B cell (primary cell): Measurements from ENCODE around the gene FRMD4A. TPM values are rescaled to one million over a fixed set of nuclear protein-coding genes. Genes with fewer than 3 reads are reported as not detected.

Experiments used
- ATAC-seq: fragments of 200-7000 bp; cut with Tn5 transposase; one replicate; pipeline ENCODE4 v1.10.0; 2021; ENCODE audit warnings: low read depth, mild to moderate bottlenecking, moderate number of reproducible peaks, moderate library complexity
- CTCF ChIA-PET: fragments of 350-600 bp; sonication (Branson Sonifier 250); formaldehyde crosslinking; loops from one replicate; lab custom pipeline; 2021; ENCODE audit warnings: antibody characterized with exemption, inconsistent platforms; lab: Charles Lee
- POLR2A ChIA-PET: fragments of 350-600 bp; sonication (Branson Sonifier 250); formaldehyde crosslinking; loops from one replicate; lab custom pipeline; 2021; ENCODE audit warnings: antibody characterized with exemption; lab: Charles Lee
- DNase-seq: peaks from one replicate; pipeline ENCODE4 v3.0.0; 2013
- H2AFZ ChIP-seq: 2 replicates; pipeline ENCODE4 v1.6.1; 2012; ENCODE audit warnings: mild to moderate bottlenecking, low read depth, low read length; ENCODE audit not compliant: insufficient read depth, poor library complexity, severe bottlenecking
- H3K27ac ChIP-seq, 2 donors: 1 replicate in 1 of 2; 2 replicates in 1 of 2; pipeline ENCODE4 v1.5.1; 2012 to 2013; ENCODE audit warnings: low read length in 2 of 2, mild to moderate bottlenecking in 2 of 2, moderate library complexity in 1 of 2
- H3K27me3 ChIP-seq, 4 experiments: fragments of 200-600 bp in 1 of 4; sonication (generic) in 1 of 4; replicated peaks in 1 of 4; 1 replicate in 2 of 4; 2 replicates in 2 of 4; pipeline versions ENCODE4 v1.6.1 to v1.7.0; 2013 to 2016; ENCODE audit warnings: low read length in 3 of 4, mild to moderate bottlenecking in 2 of 4, mixed read lengths in 1 of 4, moderate library complexity in 1 of 4; ENCODE audit not compliant: insufficient read depth in 4 of 4, control insufficient read depth in 3 of 4; ENCODE audit errors: control extremely low read depth in 1 of 4
- H3K36me3 ChIP-seq, 2 experiments: replicated peaks in 1 of 2; 1 replicate in 1 of 2; 2 replicates in 1 of 2; pipeline versions ENCODE4 v1.6.1 to v1.7.1; 2013; ENCODE audit warnings: low read length in 1 of 2; ENCODE audit not compliant: insufficient read depth in 2 of 2, control insufficient read depth in 1 of 2; ENCODE audit errors: control extremely low read depth in 1 of 2, extremely low read depth in 1 of 2
- H3K4me1 ChIP-seq, 2 donors: fragments of 200-600 bp in 1 of 2; sonication (generic) in 1 of 2; 1 replicate in 1 of 2; 2 replicates in 1 of 2; pipeline versions ENCODE4 v1.5.1 to v1.6.1; 2013 to 2017; ENCODE audit warnings: low read length in 2 of 2; ENCODE audit not compliant: control insufficient read depth in 2 of 2, insufficient read depth in 2 of 2
- H3K4me2 ChIP-seq: replicated peaks from 2 replicates; pipeline ENCODE3; 2012; ENCODE audit warnings: mild to moderate bottlenecking, low read depth, low read length; ENCODE audit not compliant: poor library complexity, severe bottlenecking
- H3K4me3 ChIP-seq, 5 experiments: fragments of 200-600 bp in 1 of 5; sonication (generic) in 1 of 5; 1 replicate in 3 of 5; 2 replicates in 2 of 5; pipeline versions ENCODE4 v1.5.1 to v1.7.0; 2011 to 2016; ENCODE audit warnings: low read length in 4 of 5, mild to moderate bottlenecking in 4 of 5, low read depth in 2 of 5, control low read depth in 1 of 5, moderate library complexity in 1 of 5; ENCODE audit not compliant: insufficient read depth in 1 of 5; ENCODE audit errors: control extremely low read depth in 1 of 5, extremely low read depth in 1 of 5
- H3K79me2 ChIP-seq: fragments of 200-600 bp; sonication (generic); one replicate; pipeline ENCODE4 v1.6.0; 2016; ENCODE audit warnings: low read length; ENCODE audit not compliant: control insufficient read depth, insufficient read depth
- H3K9ac ChIP-seq: fragments of 200-600 bp; sonication (generic); 2 replicates; pipeline ENCODE4 v1.6.1; 2017; ENCODE audit warnings: mild to moderate bottlenecking, low read length, moderate library complexity
- H3K9me3 ChIP-seq, 3 donors: one replicate each; pipeline versions ENCODE4 v1.6.1 to v1.7.1; 2013; ENCODE audit warnings: low read length in 2 of 3; ENCODE audit not compliant: control insufficient read depth in 2 of 3, insufficient read depth in 1 of 3; ENCODE audit errors: control extremely low read depth in 1 of 3
- H4K20me1 ChIP-seq: 2 replicates; pipeline ENCODE4 v1.6.0; 2012; ENCODE audit warnings: mild to moderate bottlenecking, low read length; ENCODE audit not compliant: insufficient read depth, control insufficient read depth, poor library complexity, severe bottlenecking
- H3K27ac Mint-ChIP-seq: one replicate; pipeline ENCODE4 v1.8.0; 2021; ENCODE audit warnings: mixed read lengths
- H3K27me3 Mint-ChIP-seq: one replicate; pipeline ENCODE4 v1.8.0; 2021; ENCODE audit warnings: mixed read lengths
- H3K4me1 Mint-ChIP-seq: one replicate; pipeline ENCODE4 v1.8.0; 2021; ENCODE audit warnings: mixed read lengths
- H3K4me3 Mint-ChIP-seq: one replicate; pipeline ENCODE4 v1.8.0; 2021; ENCODE audit warnings: mixed read lengths
- H3K9me3 Mint-ChIP-seq: one replicate; pipeline ENCODE4 v1.8.0; 2022; ENCODE audit warnings: mixed read lengths; ENCODE audit not compliant: insufficient read depth
- EZH2 ChIP-seq: IDR thresholded peaks from 2 replicates; pipeline ENCODE4 v1.6.1; 2012; ENCODE audit warnings: borderline replicate concordance, low read depth, mild to moderate bottlenecking, moderate library complexity, low read length; ENCODE audit not compliant: insufficient read depth, poor library complexity, severe bottlenecking
- WGBS: methylation state at CpG from one replicate; pipeline ENCODE4 v1.1.5; 2013; ENCODE audit warnings: missing lambda C conversion rate; ENCODE audit not compliant: insufficient coverage; 5-methylcytosine and 5-hydroxymethylcytosine counted together
- intact Hi-C: fragments of 100-400 bp; cut with micrococcal nuclease; formaldehyde crosslinking; loops from one replicate; pipeline ENCODE4 v1.10.0; 2022
- polyA plus RNA-seq: library from polyadenylated mRNA; depleted of rRNA; stranded (reverse); fragments of >200 nt; gene quantifications from 2 replicates; pipeline ENCODE4 v1.2.3, GENCODE V29; 2012
- total RNA-seq, 2 donors: library from RNA; stranded (reverse); fragments of 120-200 nt in 1 of 2; gene quantifications; 1 replicate in 1 of 2; 2 replicates in 1 of 2; pipeline versions ENCODE4 v1.2.3 to v1.2.4, GENCODE V29; 2013 to 2022
- TF ChIP-seq, protein P1 (sequence below): fragments of 200-600 bp; IDR thresholded peaks from one replicate; pipeline ENCODE4 v1.8.0; 2022; ENCODE audit warnings: antibody characterized with exemption, mild to moderate bottlenecking

The FRMD4A gene
- total and polyA plus RNA-seq, 2 donors (not counting 1 experiment from before 2014, with no cell fraction given) = 0.76 to 3.4 TPM

DNA sequence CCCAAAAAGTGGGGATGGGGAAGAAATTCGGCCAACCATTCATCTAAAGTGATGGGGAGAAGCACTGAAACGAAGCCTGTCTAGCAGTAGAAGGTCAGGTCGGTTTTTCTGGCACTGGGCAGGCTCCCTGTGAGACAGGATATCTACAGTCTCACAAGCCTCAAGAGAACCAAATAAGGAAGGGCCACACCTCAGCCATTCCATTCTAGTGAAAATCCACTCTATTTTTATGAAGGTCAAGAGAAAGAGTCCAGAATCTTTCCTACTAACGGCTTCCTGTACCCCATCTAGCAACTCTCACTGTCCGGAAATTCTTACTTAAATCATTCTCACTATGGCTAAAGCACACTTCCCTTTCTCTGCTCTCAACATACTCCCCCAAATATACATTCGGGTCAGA is 476.9 kb downstream of the FRMD4A start:
- 13% methylated on average over 3 of the region's 6 CpGs for WGBS
- H3K4me1 Mint-ChIP-seq = peaks cover 7% of the 10 kb centered on the region
- Histone ChIP-seq H3K9me3 (peaks cover 0 to 6% (median 0%) of the 10 kb centered on the region in 3 donors), H3K36me3 (no peaks in the 10 kb centered on the region), H3K4me3 (no peak overlapping the region), H3K4me1 (peaks cover 6 to 9% of the 10 kb centered on the region in 2 donors), H2AFZ (no peak overlapping the region), H3K27me3 (no peaks in the 10 kb centered on the region), H3K9ac (no peak overlapping the region), H3K79me2 (no peaks in the 10 kb centered on the region), H3K4me2 (peak overlapping the region; percentile 32), H4K20me1 (no peaks in the 10 kb centered on the region), H3K27ac (no peak overlapping the region)
- peaks cover 21% of the 10 kb centered on the region for H3K27me3 Mint-ChIP-seq
- intact Hi-C loops = no loop called here
- H3K27ac Mint-ChIP-seq = no peak overlapping the region
- DNase-seq (no peak), ATAC-seq (no peak)
- TF ChIP-seq, protein P1, sequence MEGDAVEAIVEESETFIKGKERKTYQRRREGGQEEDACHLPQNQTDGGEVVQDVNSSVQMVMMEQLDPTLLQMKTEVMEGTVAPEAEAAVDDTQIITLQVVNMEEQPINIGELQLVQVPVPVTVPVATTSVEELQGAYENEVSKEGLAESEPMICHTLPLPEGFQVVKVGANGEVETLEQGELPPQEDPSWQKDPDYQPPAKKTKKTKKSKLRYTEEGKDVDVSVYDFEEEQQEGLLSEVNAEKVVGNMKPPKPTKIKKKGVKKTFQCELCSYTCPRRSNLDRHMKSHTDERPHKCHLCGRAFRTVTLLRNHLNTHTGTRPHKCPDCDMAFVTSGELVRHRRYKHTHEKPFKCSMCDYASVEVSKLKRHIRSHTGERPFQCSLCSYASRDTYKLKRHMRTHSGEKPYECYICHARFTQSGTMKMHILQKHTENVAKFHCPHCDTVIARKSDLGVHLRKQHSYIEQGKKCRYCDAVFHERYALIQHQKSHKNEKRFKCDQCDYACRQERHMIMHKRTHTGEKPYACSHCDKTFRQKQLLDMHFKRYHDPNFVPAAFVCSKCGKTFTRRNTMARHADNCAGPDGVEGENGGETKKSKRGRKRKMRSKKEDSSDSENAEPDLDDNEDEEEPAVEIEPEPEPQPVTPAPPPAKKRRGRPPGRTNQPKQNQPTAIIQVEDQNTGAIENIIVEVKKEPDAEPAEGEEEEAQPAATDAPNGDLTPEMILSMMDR = no peak
- TF ChIP-seq EZH2 = no peak
- H3K9me3 Mint-ChIP-seq = no peaks in the 10 kb centered on the region
- ChIA-PET POLR2A (no interaction called here), CTCF (no interaction called here)
- H3K4me3 Mint-ChIP-seq = no peak overlapping the region

DNA sequence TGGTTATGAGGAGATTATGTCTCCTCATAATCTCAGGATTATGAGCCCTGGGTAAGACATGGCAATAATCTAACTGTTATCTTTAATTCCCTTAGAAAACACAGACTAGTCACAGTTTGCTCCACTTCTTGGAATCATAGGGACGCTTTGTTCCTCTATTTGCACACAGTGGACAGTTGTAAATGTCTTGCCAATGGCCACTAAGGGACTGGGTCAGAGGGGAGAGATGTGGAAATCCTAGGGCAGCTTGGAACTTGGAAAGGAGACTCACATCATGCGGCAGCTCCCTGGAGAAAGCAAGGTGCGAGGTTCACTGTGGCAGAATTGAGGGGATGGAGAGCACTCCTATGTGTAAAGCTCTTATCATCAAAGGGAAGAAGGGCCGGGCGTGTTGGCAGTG is 477.9 kb downstream of the FRMD4A start:
- no peak overlapping the region for H3K27ac ChIP-seq
- ATAC-seq (no peak), DNase-seq (no peak)
- no peak overlapping the region for H3K4me2 ChIP-seq
- WGBS = 100% methylated on average over 5 of the region's 5 CpGs
- no peaks in the 10 kb centered on the region for H3K27me3 ChIP-seq
- Mint-ChIP-seq H3K4me1 (peaks cover 7% of the 10 kb centered on the region), H3K27ac (no peak overlapping the region), H3K9me3 (no peaks in the 10 kb centered on the region), H3K27me3 (peaks cover 24% of the 10 kb centered on the region), H3K4me3 (no peak overlapping the region)
- H3K9me3 ChIP-seq = peaks cover 0 to 6% (median 0%) of the 10 kb centered on the region in 3 donors
- no peak overlapping the region for H3K4me3 ChIP-seq
- H3K9ac ChIP-seq = no peak overlapping the region
- H3K36me3 ChIP-seq = no peaks in the 10 kb centered on the region
- ChIA-PET POLR2A (no interaction called here), CTCF (no interaction called here)
- peaks cover 6 to 9% of the 10 kb centered on the region in 2 donors for H3K4me1 ChIP-seq
- H4K20me1 ChIP-seq = no peaks in the 10 kb centered on the region
- intact Hi-C loops = no loop called here
- no peaks in the 10 kb centered on the region for H3K79me2 ChIP-seq
- H2AFZ ChIP-seq = no peak overlapping the region
- TF ChIP-seq, protein P1 = no peak
- TF ChIP-seq EZH2 = no peak
